A549 (cell line): ENCODE measurements around the gene LSR. TPM values are rescaled to one million over a fixed set of nuclear protein-coding genes. Genes with fewer than 3 reads are reported as not detected.

ENCODE experiments used
- ATAC-seq, 2 experiments: fragments of 200-7000 bp in 1 of 2; fragments of >200 bp in 1 of 2; cut with Nextera tagmentation in 1 of 2; cut with Tn5 transposase in 1 of 2; 3 replicates each; pipeline versions ENCODE4 v1.8.0 to v1.9.1; 2018 to 2020; ENCODE audit warnings: mild to moderate bottlenecking in 1 of 2, moderate library complexity in 1 of 2
- CTCF ChIA-PET: fragments of 300-600 bp; sonication (Branson Sonifier 250); formaldehyde crosslinking; extraction: SDS; loops from one replicate; lab custom pipeline; 2021; ENCODE audit warnings: antibody characterized with exemption, inconsistent platforms; lab: Yijun Ruan, JAX
- POLR2A ChIA-PET: fragments of 350-600 bp; formaldehyde crosslinking; extraction: SDS; loops from one replicate; lab custom pipeline; 2021; ENCODE audit warnings: antibody characterized with exemption, inconsistent platforms; lab: Yijun Ruan, JAX
- DNase-seq, 2 experiments: peaks; one replicate each; pipeline versions ENCODE4 v3.0.0 to v3.0.0-alpha.2; 2011 to 2016; ENCODE audit warnings: low read depth in 1 of 2, low spot score in 1 of 2
- FAIRE-seq: peaks from 2 replicates; lab custom pipeline; 2011; peaks lifted over from hg19 to GRCh38; lab: Jason Lieb, UNC
- H3K27ac ChIP-seq, 2 experiments: fragments of >200 bp; sonication (Bioruptor Twin); formaldehyde crosslinking; 3 replicates each; pipeline ENCODE4 v1.5.1; 2016 to 2017
- H3K4me1 ChIP-seq: fragments of >200 bp; sonication (Bioruptor Twin); formaldehyde crosslinking; 3 replicates; pipeline ENCODE4 v1.6.1; 2016
- H3K4me2 ChIP-seq: fragments of >200 bp; sonication (Bioruptor Twin); formaldehyde crosslinking; 3 replicates; pipeline ENCODE4 v1.6.1; 2016
- H3K4me3 ChIP-seq: fragments of >200 bp; sonication (Bioruptor Twin); formaldehyde crosslinking; 3 replicates; pipeline ENCODE4 v1.5.1; 2016
- H3K9me3 ChIP-seq: fragments of >200 bp; sonication (Bioruptor Twin); formaldehyde crosslinking; 3 replicates; pipeline ENCODE4 v1.6.1; 2016
- BCL3 ChIP-seq: fragments of >200 bp; sonication (Bioruptor Twin); formaldehyde crosslinking; IDR thresholded peaks from 3 replicates; pipeline ENCODE4 v1.6.1; 2016
- CBX2 ChIP-seq: fragments of 200-600 bp; sonication (generic); IDR thresholded peaks from 2 replicates; pipeline ENCODE4 v1.6.1; 2016; ENCODE audit warnings: low read depth, mild to moderate bottlenecking, borderline replicate concordance
- CHD4 ChIP-seq: fragments of 200-600 bp; sonication (generic); IDR thresholded peaks from 2 replicates; pipeline ENCODE4 v1.6.1; 2016; ENCODE audit warnings: antibody characterized with exemption, mild to moderate bottlenecking, borderline replicate concordance
- ELK1 ChIP-seq: fragments of 150-350 bp; IDR thresholded peaks from 2 replicates; pipeline ENCODE4 v1.6.1; 2014; ENCODE audit warnings: low read depth, mild to moderate bottlenecking, low read length
- ESRRA ChIP-seq: fragments of 150-350 bp; IDR thresholded peaks from 2 replicates; pipeline ENCODE4 v1.6.1; 2014; ENCODE audit warnings: mild to moderate bottlenecking, low read length, borderline replicate concordance
- FOSL2 ChIP-seq, 2 experiments: fragments of 450-650 bp in 1 of 2; fragments of >200 bp in 1 of 2; sonication (Bioruptor Twin) in 1 of 2; formaldehyde crosslinking; IDR thresholded peaks; 2 replicates each; pipeline versions ENCODE4 v1.5.0 to v1.6.1; 2016 to 2020; ENCODE audit warnings: mild to moderate bottlenecking in 1 of 2, moderate library complexity in 1 of 2
- FOXS1 ChIP-seq: fragments of 250-450 bp; sonication (Bioruptor Pico); IDR thresholded peaks from 2 replicates; pipeline ENCODE4 v1.5.0; 2020; ENCODE audit warnings: mild to moderate bottlenecking, moderate library complexity
- HMGXB4 ChIP-seq: fragments of 250-450 bp; sonication (Bioruptor Pico); IDR thresholded peaks from 2 replicates; pipeline ENCODE4 v1.5.0; 2021; ENCODE audit warnings: mild to moderate bottlenecking, moderate library complexity, borderline replicate concordance
- JUN ChIP-seq, 2 experiments: fragments of >200 bp; sonication (Bioruptor Twin); formaldehyde crosslinking; IDR thresholded peaks; 2 replicates in 1 of 2; 3 replicates in 1 of 2; pipeline ENCODE4 v1.6.1; 2016 to 2017
- KDM1A ChIP-seq: fragments of 200-600 bp; sonication (generic); IDR thresholded peaks from 2 replicates; pipeline ENCODE4 v1.6.1; 2016; ENCODE audit warnings: low read depth, mild to moderate bottlenecking
- MAFK ChIP-seq: fragments of 450-650 bp; IDR thresholded peaks from 2 replicates; pipeline ENCODE4 v1.6.1; 2014; ENCODE audit not compliant: partially characterized antibody
- PBX3 ChIP-seq: IDR thresholded peaks from 2 replicates; pipeline ENCODE4 v1.6.1; 2012
- PHF8 ChIP-seq: fragments of 200-600 bp; sonication (generic); IDR thresholded peaks from 2 replicates; pipeline ENCODE4 v1.6.1; 2016; ENCODE audit warnings: low read depth, mild to moderate bottlenecking, antibody characterized with exemption, moderate library complexity, borderline replicate concordance
- POLR2A ChIP-seq: IDR thresholded peaks from 2 replicates; pipeline ENCODE4 v1.6.1; 2012; ENCODE audit warnings: mild to moderate bottlenecking, low read length
- RARB ChIP-seq: fragments of 250-450 bp; sonication (Bioruptor Pico); IDR thresholded peaks from 2 replicates; pipeline ENCODE4 v1.8.0; 2021; ENCODE audit warnings: mild to moderate bottlenecking, moderate library complexity
- RFX5 ChIP-seq: fragments of 450-650 bp; IDR thresholded peaks from 2 replicates; pipeline ENCODE4 v1.7.1; 2014; ENCODE audit warnings: antibody characterized with exemption, mild to moderate bottlenecking, moderate library complexity
- ZC3H11A ChIP-seq: fragments of 450-650 bp; IDR thresholded peaks from 2 replicates; pipeline ENCODE4 v1.6.1; 2014; ENCODE audit warnings: antibody characterized with exemption, mild to moderate bottlenecking
- ZNF302 ChIP-seq: fragments of 250-450 bp; sonication (Bioruptor Pico); IDR thresholded peaks from 2 replicates; pipeline ENCODE4 v1.9.0; 2021; ENCODE audit warnings: inconsistent platforms, mild to moderate bottlenecking, moderate library complexity
- ZSCAN20 ChIP-seq: fragments of 250-450 bp; sonication (Bioruptor Pico); IDR thresholded peaks from 2 replicates; pipeline ENCODE4 v1.8.0; 2022; ENCODE audit warnings: mild to moderate bottlenecking, moderate library complexity
- WGBS: methylation state at CpG from one replicate; pipeline ENCODE4 v1.1.6; 2017; ENCODE audit errors: missing lambda C conversion rate; 5-methylcytosine and 5-hydroxymethylcytosine counted together
- polyA plus RNA-seq, 4 experiments: library from polyadenylated mRNA; depleted of rRNA in 3 of 4; stranded (reverse); fragments of >200 nt; fragmentation: RNase III in 1 of 4; extraction: RNeasy Plus Mini Kit Qiagen cat#74134 plus additional on column Dnase treatment in 1 of 4; gene quantifications; 2 replicates in 3 of 4; 3 replicates in 1 of 4; pipeline ENCODE4 v1.2.3, GENCODE V29; 2011 to 2017

The LSR gene
- polyA plus RNA-seq, 2 of the 4 experiments (the other 2 are of a cell fraction): 2.1 to 3.6 TPM

- no peak for TF ChIP-seq ELK1
- TF ChIP-seq RARB (CRISPR knock-in tag): no peak
- no peak for TF ChIP-seq RFX5
- TF ChIP-seq ZSCAN20: no peak
- no peak for TF ChIP-seq PHF8
- no peak overlapping the region for H3K27ac ChIP-seq
- H3K9me3 ChIP-seq: peaks cover 42% of the 10 kb centered on the region
- DNase-seq (no peak), ATAC-seq (no peak), FAIRE-seq (no peak)
- H3K4me3 ChIP-seq: no peak overlapping the region
- ChIA-PET CTCF (interaction anchor here (0.6 kb wide), 1 partner anchor 215 kb away, joined by 6 read pairs; no protein-coding TSS in a partner anchor), POLR2A (no interaction called here)
- peaks cover 13% of the 10 kb centered on the region for H3K4me1 ChIP-seq
- no peak overlapping the region for H3K4me2 ChIP-seq
- WGBS: 21% methylated on average over 3 of the region's 3 CpGs
Measured at GRCh38 chr19:35216833-35217648, 31.8 kb upstream of the LSR start.

GRCh38 chr19:35217649-35217990 lies 31.2 kb upstream of the LSR start:
- H3K4me1 ChIP-seq: peaks cover 13% of the 10 kb centered on the region
- no peak overlapping the region for H3K4me2 ChIP-seq
- TF ChIP-seq BCL3: no peak
- TF ChIP-seq ZSCAN20: no peak
- TF ChIP-seq JUN (IDR thresholded peaks at IDR 0.05): no peak
- no peak for TF ChIP-seq FOSL2 (IDR thresholded peaks at IDR 0.05)
- TF ChIP-seq FOSL2 (CRISPR knock-in tag; IDR thresholded peaks at IDR 0.05): no peak
- no peak for TF ChIP-seq CBX2
- no peak for TF ChIP-seq HMGXB4
- TF ChIP-seq ESRRA: no peak
- no peak for TF ChIP-seq CHD4
- TF ChIP-seq KDM1A: no peak
- no peak for TF ChIP-seq ZNF302 (CRISPR knock-in tag)
- no peak for TF ChIP-seq MAFK
- TF ChIP-seq POLR2A: no peak
- no peak for TF ChIP-seq ZC3H11A
- TF ChIP-seq PBX3: no peak
- TF ChIP-seq FOXS1 (CRISPR knock-in tag): no peak
- TF ChIP-seq ELK1: no peak
- TF ChIP-seq, all 56 proteins: peak for 0
- POLR2A ChIA-PET: no interaction called here
- H3K27ac ChIP-seq: no peak overlapping the region
- CTCF ChIA-PET: no interaction called here
- H3K9me3 ChIP-seq: peaks cover 44% of the 10 kb centered on the region
- ATAC-seq: no peak
- no peak overlapping the region for H3K4me3 ChIP-seq
- no peak for DNase-seq
- FAIRE-seq: no peak
